Measurements from ENCODE around the gene DCTN2.

The DCTN2 gene

GRCh38 chr12:57535764-57536596 lies 11.0 kb downstream of the DCTN2 start:
- no peak for DNase-seq
- in situ Hi-C loops (cut with HindIII; ENCODE audit: low pct_ligation_motif_present, low pct_unique_long_range_greater_than_20kb, low sequenced_read_pairs): no loop called here

GRCh38 chr12:57534991-57535543 lies 11.9 kb downstream of the DCTN2 start:
- DNase-seq: no peak
- in situ Hi-C loops (cut with HindIII; ENCODE audit: low pct_ligation_motif_present, low pct_unique_long_range_greater_than_20kb, low sequenced_read_pairs): no loop called here

DNA sequence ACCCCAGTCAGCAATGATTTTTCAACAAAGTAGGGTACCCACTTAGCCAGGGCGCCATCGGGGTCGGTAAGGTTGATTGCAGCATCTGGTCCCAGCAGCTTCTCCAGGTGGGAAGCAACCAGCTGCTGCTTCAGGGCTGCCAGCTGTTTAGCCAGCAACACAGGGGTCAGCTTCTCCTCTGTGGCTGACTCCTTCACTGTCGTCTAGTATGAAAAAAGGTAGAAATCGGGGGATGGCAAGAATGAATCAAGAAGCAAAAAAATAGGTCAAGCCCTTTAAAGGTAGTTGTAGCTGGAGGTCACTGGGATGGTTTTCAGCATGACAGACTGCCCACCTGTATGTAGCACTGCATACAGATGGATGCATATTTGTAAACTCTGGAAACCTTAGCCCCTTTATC lies 12.7 kb downstream of the DCTN2 start:
- DNase-seq: no peak
- in situ Hi-C loops (cut with HindIII; ENCODE audit: low pct_ligation_motif_present, low pct_unique_long_range_greater_than_20kb, low sequenced_read_pairs): no loop called here

DNA sequence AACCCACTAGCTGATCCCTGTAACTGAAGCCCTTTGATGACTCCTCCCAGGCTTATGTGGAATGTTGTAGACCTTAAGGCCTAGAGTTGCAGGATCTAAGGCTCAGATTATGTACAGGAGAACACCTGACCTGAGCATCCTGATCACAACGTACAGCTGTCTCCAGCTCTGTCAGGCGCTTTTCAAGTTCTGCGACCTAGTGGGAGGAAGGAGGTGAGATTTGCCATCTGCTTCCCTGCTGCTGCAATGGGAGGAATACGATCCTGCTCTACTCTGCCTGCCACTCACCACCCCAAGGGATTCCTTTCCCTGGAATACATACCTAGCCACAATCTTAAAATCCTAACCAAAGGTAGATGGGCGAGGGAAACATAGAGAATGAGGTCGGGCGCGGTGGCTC lies 13.9 kb downstream of the DCTN2 start:
- in situ Hi-C loops (cut with HindIII; ENCODE audit: low pct_ligation_motif_present, low pct_unique_long_range_greater_than_20kb, low sequenced_read_pairs): no loop called here
- DNase-seq: no peak

DNA sequence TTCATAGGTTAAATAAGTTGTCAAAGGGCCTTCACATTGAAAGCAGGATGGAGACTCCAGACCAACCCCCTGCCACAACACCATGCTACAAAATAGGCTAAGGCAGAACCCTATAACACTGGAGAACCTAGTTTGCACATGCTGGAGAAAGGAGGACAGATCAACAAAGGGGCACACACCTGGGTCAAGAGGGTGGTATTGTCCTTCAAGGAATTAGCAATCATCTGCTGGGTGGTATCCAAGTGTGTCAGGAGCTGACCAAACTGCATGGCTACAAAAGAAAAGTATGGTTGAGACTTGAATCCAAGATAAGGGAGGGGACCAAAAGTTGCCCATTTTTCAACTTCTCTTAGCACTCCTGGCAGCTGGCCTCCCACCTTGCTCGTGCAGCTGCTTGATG lies 15.2 kb downstream of the DCTN2 start:
- no peak for DNase-seq
- in situ Hi-C loops (cut with HindIII; ENCODE audit: low pct_ligation_motif_present, low pct_unique_long_range_greater_than_20kb, low sequenced_read_pairs): no loop called here

GRCh38 chr12:57530396-57531142 lies 16.4 kb downstream of the DCTN2 start:
- in situ Hi-C loops (cut with HindIII; ENCODE audit: low pct_ligation_motif_present, low pct_unique_long_range_greater_than_20kb, low sequenced_read_pairs): no loop called here
- DNase-seq: no peak

GRCh38 chr12:57529831-57530230 lies 17.2 kb downstream of the DCTN2 start:
- no peak for DNase-seq
- in situ Hi-C loops (cut with HindIII; ENCODE audit: low pct_ligation_motif_present, low pct_unique_long_range_greater_than_20kb, low sequenced_read_pairs): no loop called here

DNA sequence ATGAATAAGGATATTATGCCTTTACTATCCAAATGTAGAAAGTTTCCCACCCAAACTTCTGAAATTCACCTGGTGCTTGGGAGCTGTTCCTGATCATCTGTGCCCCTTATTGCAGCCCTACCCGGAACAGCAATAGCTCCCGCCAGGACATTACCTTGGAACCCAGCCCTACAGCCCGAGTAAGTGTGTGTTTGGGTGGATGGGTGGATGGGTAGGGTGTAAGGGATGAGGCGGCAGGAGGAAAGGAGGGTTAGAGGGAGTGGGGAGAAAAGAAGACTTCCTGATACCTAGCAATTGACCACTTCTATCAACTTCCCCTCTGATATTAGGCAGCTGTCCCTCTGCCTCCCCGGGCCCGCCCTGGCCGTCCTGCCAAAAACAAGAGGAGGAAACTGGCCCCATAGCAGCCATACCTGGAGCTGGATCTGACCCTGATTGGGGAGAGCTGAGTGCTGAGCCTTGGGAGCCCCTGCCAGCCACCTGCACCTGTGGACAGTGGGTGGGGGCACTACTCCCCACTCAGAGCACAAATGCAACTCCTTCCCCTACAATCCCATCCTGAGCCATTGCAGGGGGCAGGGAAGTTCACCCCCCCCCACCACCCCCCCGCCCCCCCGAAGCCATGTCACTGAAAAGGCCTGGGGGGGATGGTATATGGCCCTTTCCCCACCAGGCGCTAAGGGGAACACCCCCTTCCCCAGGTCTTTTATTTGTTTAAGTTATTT lies 18.0 kb downstream of the DCTN2 start:
- in situ Hi-C loops (cut with HindIII; ENCODE audit: low pct_ligation_motif_present, low pct_unique_long_range_greater_than_20kb, low sequenced_read_pairs): no loop called here
- no peak for DNase-seq

DNA sequence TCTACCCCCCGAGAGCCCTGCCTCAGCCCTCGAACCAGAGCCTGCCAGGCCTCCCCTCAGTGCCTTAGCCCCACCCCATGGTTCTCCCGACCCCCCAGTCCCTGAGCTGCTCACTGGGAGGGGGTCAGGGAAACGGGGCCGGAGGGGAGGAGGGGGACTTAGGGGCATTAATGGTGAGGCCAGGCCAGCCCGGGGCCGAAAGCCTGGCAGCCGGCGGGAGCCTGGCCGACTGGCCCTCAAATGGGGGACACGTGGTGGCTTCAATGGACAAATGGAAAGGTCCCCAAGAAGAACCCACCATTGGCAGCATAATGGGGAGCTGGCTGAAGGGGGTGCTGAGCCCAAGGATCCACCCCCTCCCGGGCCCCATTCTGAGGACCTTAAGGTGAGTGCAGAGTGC lies 18.8 kb downstream of the DCTN2 start:
- in situ Hi-C loops (cut with HindIII; ENCODE audit: low pct_ligation_motif_present, low pct_unique_long_range_greater_than_20kb, low sequenced_read_pairs): no loop called here
- no peak for DNase-seq

DNA sequence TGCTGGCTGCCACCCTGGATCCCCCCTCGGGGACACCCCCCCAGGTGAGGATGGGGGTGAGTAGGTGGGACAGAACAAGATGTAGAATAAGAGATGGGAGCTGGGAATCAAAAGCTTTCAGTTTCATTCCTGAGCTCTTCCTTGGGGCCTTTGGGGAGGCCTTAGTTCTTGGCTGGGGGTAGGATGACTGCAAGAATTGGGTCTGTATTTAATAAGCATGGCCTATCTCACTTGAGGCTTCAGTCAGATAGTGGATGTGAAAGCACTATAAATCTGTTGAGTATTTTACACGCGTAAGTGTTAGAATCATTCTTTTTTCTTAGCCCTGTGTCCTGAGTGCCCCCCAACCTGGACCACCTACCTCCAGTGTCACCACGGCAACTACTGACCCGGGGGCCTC lies 19.8 kb downstream of the DCTN2 start:
- in situ Hi-C loops (cut with HindIII; ENCODE audit: low pct_ligation_motif_present, low pct_unique_long_range_greater_than_20kb, low sequenced_read_pairs): no loop called here
- DNase-seq: no peak

DNA sequence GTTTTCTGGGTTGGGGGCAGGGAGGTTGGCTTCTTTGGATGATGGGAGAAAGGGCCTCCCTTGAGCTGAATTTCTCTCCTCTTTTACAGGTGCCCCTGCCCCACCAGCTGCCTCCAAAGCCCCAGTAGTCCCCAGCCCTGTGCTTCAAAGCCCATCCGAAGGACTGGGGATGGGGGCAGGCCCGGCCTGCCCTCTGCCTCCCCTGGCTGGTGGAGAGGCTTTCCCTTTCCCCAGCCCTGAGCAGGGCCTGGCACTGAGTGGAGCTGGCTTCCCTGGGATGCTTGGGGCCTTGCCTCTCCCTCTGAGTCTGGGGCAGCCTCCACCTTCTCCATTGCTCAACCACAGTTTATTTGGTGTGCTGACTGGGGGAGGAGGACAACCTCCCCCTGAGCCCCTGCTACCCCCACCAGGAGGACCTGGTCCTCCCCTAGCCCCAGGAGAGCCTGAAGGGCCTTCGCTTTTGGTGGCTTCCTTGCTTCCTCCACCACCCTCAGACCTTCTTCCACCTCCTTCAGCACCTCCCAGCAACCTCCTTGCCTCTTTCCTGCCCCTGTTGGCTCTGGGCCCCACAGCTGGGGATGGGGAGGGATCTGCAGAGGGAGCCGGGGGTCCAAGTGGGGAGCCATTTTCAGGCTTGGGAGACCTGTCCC lies 20.4 kb downstream of the DCTN2 start:
- no peak for DNase-seq
- in situ Hi-C loops (cut with HindIII; ENCODE audit: low pct_ligation_motif_present, low pct_unique_long_range_greater_than_20kb, low sequenced_read_pairs): no loop called here

DNA sequence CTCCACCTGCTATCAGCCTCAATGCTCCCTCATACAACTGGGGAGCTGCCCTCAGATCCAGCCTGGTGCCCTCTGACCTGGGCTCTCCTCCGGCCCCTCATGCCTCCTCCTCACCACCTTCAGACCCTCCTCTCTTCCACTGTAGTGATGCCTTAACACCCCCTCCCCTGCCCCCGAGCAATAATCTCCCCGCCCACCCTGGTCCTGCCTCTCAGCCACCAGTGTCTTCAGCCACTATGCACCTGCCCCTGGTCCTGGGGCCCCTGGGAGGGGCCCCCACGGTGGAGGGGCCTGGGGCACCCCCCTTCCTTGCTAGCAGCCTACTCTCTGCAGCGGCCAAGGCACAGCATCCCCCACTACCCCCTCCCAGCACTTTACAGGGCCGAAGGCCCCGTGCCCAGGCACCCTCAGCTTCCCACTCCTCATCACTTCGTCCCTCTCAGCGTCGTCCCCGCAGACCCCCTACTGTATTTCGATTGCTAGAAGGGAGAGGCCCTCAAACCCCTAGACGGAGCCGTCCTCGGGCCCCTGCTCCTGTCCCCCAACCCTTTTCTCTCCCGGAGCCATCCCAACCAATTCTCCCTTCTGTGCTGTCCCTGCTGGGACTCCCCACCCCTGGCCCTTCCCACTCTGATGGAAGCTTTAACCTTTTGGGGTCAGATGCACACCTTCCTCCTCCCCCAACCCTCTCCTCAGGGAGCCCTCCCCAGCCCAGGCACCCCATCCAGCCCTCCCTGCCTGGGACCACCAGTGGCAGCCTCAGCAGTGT lies 21.2 kb downstream of the DCTN2 start:
- DNase-seq: no peak
- in situ Hi-C loops (cut with HindIII; ENCODE audit: low pct_ligation_motif_present, low pct_unique_long_range_greater_than_20kb, low sequenced_read_pairs): no loop called here

DNA sequence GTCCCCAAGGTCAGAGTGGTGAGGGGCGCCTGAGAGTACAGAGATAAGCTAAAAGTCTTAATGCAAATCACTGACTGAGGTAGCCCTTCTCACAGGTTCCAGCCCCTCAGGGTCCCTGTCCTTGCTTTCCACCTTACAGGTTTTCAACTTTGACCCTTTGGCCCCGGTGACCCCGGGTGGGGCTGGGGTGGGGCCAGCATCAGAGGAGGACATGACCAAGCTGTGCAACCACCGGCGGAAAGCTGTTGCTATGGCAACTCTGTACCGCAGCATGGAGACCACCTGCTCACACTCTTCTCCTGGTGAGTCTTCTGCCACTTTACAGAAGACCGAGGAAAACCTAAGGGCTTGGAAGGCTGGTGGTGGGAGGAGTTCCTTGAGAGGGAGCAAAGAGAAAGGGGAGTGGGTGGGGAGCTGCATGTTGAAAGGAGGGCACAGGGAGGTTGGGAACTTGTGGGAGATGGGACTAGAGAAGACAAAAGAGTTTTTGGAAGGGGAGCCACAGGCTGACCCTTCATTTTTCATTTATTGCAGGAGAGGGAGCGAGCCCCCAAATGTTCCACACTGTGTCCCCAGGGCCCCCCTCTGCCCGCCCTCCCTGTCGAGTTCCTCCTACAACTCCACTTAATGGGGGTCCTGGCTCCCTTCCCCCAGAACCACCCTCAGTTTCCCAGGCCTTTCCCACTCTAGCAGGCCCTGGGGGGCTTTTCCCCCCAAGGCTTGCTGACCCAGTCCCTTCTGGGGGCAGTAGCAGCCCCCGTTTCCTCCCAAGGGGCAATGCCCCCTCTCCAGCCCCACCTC lies 22.0 kb downstream of the DCTN2 start:
- in situ Hi-C loops (cut with HindIII; ENCODE audit: low pct_ligation_motif_present, low pct_unique_long_range_greater_than_20kb, low sequenced_read_pairs): no loop called here
- DNase-seq: no peak

DNA sequence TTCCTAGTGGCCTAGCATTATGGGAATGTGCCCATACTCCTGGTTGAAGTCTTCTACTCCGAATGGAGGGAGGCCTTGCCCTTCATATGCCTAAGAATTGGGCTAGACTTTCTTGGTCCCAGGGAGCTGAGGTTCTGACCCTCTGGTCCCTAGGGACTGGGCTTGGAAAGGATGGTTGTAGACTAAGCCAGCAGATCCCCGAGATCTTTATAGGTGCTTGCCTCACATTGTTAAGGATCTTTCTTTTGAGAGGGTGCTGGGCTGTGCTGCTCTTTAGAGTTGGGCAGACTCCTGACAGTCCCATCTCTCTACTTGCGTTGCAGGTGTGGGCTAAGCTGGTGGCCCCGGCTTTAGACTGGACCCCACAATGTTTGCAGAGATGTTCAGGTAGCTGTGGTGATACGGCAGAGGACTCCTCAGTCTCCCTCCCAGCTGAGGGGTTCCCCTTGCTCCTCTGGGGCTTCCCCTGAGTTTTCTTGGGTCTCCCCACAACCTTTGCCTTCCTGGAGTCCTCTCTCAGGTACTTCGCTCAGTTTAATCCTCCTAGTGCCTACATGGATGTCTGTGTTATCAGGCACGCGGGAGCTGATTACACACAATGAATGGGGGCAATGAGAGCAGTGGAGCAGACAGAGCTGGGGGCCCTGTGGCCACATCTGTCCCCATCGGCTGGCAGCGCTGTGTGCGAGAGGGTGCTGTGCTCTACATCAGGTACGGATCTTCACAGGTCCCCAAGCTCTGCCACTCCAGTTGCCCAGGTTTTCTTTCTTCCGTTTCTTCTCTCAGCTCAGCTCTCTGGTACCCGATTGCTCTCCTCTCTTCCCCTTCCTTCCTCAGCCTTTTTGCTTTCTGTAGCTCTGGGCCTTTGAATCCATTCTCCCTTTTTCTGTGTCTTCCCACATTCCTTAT lies 23.0 kb downstream of the DCTN2 start:
- no peak for DNase-seq
- in situ Hi-C loops (cut with HindIII; ENCODE audit: low pct_ligation_motif_present, low pct_unique_long_range_greater_than_20kb, low sequenced_read_pairs): no loop called here

- in situ Hi-C loops (cut with HindIII; ENCODE audit: low pct_ligation_motif_present, low pct_unique_long_range_greater_than_20kb, low sequenced_read_pairs): no loop called here
- peak; percentile 70 for DNase-seq
Observed at GRCh38 chr12:57522887-57523705, 23.9 kb downstream of the DCTN2 start.

All from ACHN (cell line).